ENCODE results near the gene PFKL. TPM values are rescaled to one million over a fixed set of nuclear protein-coding genes. Genes with fewer than 3 reads are reported as not detected.

PFKL gene
- total RNA-seq, 4 donors from 2014 or later = 104 to 145 (median 136) TPM

DNA sequence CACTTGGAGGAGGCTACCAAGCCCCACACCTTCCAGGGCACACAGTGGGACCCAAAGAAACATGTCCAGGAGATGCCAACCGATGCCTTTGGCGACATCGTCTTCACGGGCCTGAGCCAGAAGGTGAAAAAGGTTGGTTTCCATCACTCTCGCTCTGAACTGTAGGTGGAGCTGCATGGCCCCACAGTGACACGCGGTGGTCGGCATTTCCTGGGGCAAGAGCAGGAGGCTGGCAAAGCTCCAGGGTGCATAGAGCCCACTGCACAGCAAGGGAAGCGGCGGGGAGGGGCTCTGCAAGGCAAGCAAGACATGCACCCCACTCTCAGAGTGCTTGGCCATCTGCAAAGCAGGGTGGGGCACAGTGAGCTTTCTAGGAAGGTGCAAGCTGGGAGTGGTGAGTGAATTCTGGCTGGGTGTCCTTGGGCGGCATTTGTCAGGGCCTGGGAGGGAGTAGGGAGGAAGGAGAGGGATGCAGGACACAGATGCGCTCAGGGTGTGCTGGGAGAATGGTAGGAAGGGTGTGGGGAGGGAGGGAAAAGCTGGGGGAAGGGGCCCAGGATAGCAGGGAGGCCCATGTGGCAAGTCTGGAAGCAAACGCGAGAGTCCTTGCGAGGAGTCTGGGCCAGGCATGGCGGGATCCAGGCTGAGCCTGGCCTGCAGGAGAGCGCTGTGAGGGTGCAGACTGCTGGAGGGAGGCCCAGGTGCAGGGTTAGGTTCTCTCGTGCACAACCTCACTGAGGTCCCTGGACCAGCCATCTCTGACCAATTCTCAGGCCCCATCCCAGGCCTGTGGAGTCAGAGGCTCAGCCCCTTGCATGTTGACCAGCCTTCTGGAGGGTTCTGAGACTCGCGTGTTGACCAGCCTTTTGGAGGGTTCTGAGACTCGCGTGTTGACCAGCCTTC is 64.5 kb downstream of the PFKL start:
- peak in 1 of 2 donors; percentile 62 for DNase-seq (ENCODE audit: low spot score in 2 of 2)

DNA sequence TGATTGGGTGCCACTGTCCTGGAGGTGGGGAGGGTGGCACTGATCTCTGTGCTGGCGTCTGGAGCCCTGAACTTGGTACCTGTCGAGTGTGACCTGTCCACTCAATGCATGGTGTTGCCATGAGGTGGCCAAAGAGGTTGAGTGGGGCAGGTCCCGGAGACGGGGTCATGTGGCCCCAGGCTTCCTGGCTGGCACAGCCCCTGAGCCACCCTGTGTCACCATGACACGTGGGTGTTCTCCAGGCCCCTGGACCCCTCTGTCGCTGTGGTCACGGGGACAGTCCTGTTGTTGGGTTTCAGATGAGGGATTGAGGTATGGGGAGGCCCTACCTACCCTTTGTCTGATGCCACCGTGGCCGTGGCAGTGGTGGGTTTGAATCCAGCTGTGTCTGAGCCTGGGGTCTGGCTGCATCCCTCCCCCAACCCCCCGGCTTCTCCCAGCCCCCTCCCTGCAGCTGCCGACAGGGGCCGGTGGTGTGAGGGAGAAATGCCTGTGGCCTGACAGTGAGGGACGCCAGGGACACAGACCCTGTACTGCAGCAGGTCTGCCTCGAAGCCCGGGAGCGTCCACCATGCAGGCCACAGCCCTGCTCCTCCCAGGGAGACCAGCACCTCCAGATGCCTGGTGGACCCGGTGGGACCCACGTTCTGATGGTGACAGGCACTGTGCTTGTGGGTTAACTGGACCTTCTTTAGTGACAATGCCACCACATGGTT is 65.6 kb downstream of the PFKL start:
- TF ChIP-seq, protein P1, sequence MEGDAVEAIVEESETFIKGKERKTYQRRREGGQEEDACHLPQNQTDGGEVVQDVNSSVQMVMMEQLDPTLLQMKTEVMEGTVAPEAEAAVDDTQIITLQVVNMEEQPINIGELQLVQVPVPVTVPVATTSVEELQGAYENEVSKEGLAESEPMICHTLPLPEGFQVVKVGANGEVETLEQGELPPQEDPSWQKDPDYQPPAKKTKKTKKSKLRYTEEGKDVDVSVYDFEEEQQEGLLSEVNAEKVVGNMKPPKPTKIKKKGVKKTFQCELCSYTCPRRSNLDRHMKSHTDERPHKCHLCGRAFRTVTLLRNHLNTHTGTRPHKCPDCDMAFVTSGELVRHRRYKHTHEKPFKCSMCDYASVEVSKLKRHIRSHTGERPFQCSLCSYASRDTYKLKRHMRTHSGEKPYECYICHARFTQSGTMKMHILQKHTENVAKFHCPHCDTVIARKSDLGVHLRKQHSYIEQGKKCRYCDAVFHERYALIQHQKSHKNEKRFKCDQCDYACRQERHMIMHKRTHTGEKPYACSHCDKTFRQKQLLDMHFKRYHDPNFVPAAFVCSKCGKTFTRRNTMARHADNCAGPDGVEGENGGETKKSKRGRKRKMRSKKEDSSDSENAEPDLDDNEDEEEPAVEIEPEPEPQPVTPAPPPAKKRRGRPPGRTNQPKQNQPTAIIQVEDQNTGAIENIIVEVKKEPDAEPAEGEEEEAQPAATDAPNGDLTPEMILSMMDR (IDR thresholded peaks at IDR 0.05) = no peak
- no peak for TF ChIP-seq POLR2A (IDR thresholded peaks at IDR 0.05)
- no peak overlapping the region for H3K4me3 ChIP-seq (ENCODE audit: low read depth, poor library complexity, severe bottlenecking)
- intact Hi-C loops (cut with DNase I; ENCODE audit: low total_unique reads) = no loop called here
- DNase-seq (ENCODE audit: low spot score in 2 of 2) = peak in 1 of 2 donors; percentile 68
- 89 to 92% methylated on average over 14 to 16 of the region's 18 CpGs for whole genome bisulfite sequencing, 2 donors

More for the DNA sequence above, 64.5 kb downstream of the PFKL start:
- intact Hi-C loops (cut with DNase I; ENCODE audit: low total_unique reads) = no loop called here
- no peak overlapping the region for H3K4me3 ChIP-seq (ENCODE audit: low read depth, poor library complexity, severe bottlenecking)
- TF ChIP-seq POLR2A (IDR thresholded peaks at IDR 0.05) = no peak
- TF ChIP-seq, protein P1 (IDR thresholded peaks at IDR 0.05) = no peak
- 80 to 84% methylated on average over 19 to 22 of the region's 22 CpGs for WGBS, 2 donors

DNA sequence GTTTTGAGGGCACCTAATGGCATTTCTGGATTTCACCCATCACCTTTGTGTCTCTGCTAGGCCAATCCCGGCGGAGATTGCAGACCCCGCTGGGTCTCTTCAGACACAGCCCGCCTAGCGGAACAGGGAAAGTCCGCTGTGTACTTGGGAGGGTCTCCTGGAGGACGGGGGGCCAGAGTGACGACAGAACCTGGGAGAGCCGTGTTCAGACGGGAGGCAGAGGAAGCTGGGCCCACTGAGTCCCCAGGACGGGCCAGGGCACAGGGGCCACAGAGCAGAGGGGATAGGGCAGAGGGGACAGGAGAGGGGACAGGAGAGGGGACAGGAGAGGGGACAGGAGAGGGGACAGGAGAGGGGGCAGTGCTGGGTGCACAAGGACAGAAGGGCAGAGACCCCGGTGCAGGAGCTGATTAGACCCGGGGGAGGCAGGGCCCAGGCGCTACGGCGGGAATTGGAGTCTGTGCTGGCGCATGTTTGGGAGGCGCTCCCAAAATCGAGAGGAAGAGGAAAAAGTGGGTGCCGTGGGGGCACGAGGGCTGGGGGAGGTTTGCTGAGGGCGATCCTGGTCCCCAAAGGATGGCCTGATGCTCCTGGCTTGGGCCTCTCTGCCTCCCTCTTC is 66.2 kb downstream of the PFKL start:
- peak in 1 of 2 donors; percentile 66 for DNase-seq (ENCODE audit: low spot score in 2 of 2)
- WGBS, 2 donors = 86 to 93% methylated on average over 22 of the region's 22 CpGs
- TF ChIP-seq, protein P1 (IDR thresholded peaks at IDR 0.05) = no peak
- TF ChIP-seq POLR2A (IDR thresholded peaks at IDR 0.05) = no peak
- H3K4me3 ChIP-seq (ENCODE audit: low read depth, poor library complexity, severe bottlenecking) = no peak overlapping the region
- intact Hi-C loops (cut with DNase I; ENCODE audit: low total_unique reads) = no loop called here

DNA sequence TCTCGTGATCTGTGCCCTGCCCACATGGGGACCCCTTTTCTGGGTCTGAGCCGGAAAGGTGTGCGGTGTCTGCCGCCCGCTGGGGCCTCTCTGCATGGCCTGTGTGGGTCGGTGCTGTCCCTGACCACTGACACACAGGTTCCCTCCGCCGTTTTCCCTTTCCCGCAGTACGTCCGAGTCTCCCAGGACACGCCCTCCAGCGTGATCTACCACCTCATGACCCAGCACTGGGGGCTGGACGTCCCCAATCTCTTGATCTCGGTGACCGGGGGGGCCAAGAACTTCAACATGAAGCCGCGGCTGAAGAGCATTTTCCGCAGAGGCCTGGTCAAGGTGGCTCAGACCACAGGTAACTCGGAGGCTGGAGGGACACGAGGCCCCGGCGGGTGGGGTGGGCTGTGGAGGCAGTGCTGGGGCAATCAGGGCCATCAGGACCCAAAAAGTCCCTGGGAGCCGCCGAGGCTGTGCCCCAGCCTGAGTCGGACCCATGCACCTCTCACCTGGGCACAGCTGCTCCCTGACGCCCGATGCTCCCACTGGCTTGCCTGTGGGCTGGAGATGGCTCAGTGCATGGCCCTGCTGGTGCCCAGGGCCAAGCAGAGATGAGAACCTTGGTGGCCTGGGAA is 66.8 kb downstream of the PFKL start:
- peak in 1 of 2 donors; percentile 79 for DNase-seq (ENCODE audit: low spot score in 2 of 2)
- intact Hi-C loops (cut with DNase I; ENCODE audit: low total_unique reads) = no loop called here
- WGBS, 2 donors = 86 to 92% methylated on average over 25 to 28 of the region's 28 CpGs
- TF ChIP-seq, protein P1 (IDR thresholded peaks at IDR 0.05) = no peak
- TF ChIP-seq POLR2A (IDR thresholded peaks at IDR 0.05) = no peak
- no peak overlapping the region for H3K4me3 ChIP-seq (ENCODE audit: low read depth, poor library complexity, severe bottlenecking)

DNA sequence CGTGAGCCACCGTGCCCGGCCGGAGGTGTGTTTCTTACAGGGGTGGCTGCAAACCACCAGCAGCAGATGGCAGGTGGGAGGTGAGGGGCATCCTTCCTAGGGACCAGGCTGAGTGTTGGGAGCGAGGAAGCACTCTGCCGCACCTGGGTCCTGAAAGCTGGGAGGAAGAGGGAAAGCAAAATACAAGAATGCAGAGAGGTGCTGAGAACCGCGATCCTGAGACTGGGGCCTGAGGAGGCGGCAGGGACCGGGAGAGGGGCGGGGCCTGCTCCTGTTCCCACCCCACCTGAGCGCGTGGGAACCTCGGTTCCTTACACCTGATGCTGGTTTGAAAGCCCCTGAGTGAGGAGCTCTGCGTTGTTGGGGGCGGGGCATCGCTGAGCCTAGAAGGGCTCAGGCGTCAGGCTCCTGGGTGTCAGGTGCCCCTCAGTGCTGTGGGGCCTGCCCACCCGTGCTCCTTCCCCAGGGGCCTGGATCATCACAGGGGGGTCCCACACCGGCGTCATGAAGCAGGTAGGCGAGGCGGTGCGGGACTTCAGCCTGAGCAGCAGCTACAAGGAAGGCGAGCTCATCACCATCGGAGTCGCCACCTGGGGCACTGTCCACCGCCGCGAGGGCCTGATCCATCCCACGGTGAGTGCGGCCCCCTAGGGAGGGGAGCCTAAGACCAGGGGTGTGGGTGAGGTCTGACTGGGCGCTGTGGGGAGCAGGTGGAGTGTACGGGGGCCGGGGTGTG is 69.0 kb downstream of the PFKL start:
- 26 to 43% methylated on average over 25 of the region's 35 CpGs for WGBS, 2 donors
- TF ChIP-seq, protein P1 (IDR thresholded peaks at IDR 0.05) = no peak
- no peak for TF ChIP-seq POLR2A (IDR thresholded peaks at IDR 0.05)
- no peak overlapping the region for H3K4me3 ChIP-seq (ENCODE audit: low read depth, poor library complexity, severe bottlenecking)
- DNase-seq (ENCODE audit: low spot score in 2 of 2) = peak in 1 of 2 donors; percentile 83
- intact Hi-C loops (cut with DNase I; ENCODE audit: low total_unique reads) = no loop called here

Measured in lower leg skin (tissue), 4 donors.